Activated naive CD4-positive, alpha-beta T cell treated with anti-CD3 and anti-CD28 coated beads, Interleukin-2, amount 50 U/mL, for 24 hours (primary cell): ENCODE measurements around the gene CNPPD1.

Experiments
- H3K27ac Mint-ChIP-seq: one replicate; pipeline ENCODE4 v1.8.0; 2021; ENCODE audit warnings: mild to moderate bottlenecking, mixed read lengths
- H3K27me3 Mint-ChIP-seq: one replicate; pipeline ENCODE4 v1.8.0; 2021; ENCODE audit warnings: mixed read lengths
- H3K36me3 Mint-ChIP-seq: one replicate; pipeline ENCODE4 v1.8.0; 2021; ENCODE audit warnings: mixed read lengths
- H3K4me1 Mint-ChIP-seq: one replicate; pipeline ENCODE4 v1.8.0; 2021; ENCODE audit warnings: mixed read lengths
- H3K4me3 Mint-ChIP-seq: one replicate; pipeline ENCODE4 v1.8.0; 2021; ENCODE audit warnings: mild to moderate bottlenecking, mixed read lengths
- H3K9me3 Mint-ChIP-seq: one replicate; pipeline ENCODE4 v1.8.0; 2021; ENCODE audit warnings: mixed read lengths

Gene CNPPD1

DNA sequence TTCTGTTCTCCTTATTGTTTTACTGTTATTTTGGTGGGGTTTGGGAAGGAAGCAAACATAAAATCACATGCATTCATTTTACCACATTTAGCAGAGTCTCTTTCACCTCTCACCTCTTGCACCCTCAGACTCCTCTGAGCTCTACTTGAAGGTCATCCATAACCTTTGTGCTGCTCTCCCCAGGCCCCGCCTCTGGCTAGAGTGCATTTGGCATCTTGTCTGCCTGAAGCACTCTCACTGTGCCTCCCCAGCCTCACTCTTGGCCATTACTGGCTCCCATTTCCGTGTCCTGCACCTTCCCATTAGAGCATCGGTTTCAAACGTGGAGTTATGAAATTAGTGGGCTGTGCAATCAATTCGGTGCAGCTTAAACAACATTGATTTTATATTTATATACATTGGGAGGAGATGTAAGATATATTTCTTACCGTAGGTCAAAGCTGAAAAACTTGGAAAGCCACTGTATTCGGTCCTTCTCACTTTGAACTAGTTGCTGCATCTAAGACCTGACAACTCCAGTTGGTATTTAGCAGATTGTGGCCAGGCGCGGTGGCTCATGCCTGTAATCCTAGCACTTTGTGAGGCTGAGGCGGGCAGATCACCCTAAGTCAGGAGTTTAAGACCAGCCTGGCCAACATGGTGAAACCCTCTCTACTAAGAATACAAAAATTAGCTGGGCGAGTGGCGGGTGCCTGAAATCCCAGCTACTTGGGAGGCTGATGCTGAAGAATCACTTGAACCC, 22.9 kb upstream of the CNPPD1 start:
- peaks cover 11% of the 10 kb centered on the region for H3K4me1 Mint-ChIP-seq
- no peak overlapping the region for H3K4me3 Mint-ChIP-seq

GRCh38 chr2:219198974-219199373, 22.2 kb upstream of the CNPPD1 start:
- H3K27me3 Mint-ChIP-seq: no peaks in the 10 kb centered on the region
- no peaks in the 10 kb centered on the region for H3K36me3 Mint-ChIP-seq
- H3K4me3 Mint-ChIP-seq: no peak overlapping the region
- no peaks in the 10 kb centered on the region for H3K9me3 Mint-ChIP-seq
- no peak overlapping the region for H3K27ac Mint-ChIP-seq
- H3K4me1 Mint-ChIP-seq: peaks cover 11% of the 10 kb centered on the region

More for the DNA sequence above, 22.9 kb upstream of the CNPPD1 start:
- no peaks in the 10 kb centered on the region for H3K9me3 Mint-ChIP-seq
- H3K27ac Mint-ChIP-seq: no peak overlapping the region
- no peaks in the 10 kb centered on the region for H3K36me3 Mint-ChIP-seq
- no peaks in the 10 kb centered on the region for H3K27me3 Mint-ChIP-seq

DNA sequence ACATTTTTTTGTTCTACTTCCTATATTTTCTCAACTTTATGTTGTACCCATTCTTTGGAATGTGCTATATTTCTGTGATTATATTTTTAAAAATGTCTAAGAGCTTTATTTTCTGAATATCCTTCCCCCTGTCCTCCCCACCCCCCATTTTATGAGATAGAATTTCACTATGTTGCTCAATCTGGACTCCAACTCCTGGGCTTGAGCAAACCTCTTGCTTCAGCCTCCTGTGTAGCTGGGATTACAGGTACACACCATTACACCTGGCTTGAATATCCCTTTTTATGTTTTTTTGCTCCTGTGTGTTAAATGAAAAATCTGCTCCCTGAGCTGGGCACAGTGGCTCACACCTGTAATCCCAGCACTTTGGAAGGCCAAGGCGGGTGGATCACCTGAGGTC, 20.7 kb upstream of the CNPPD1 start:
- Mint-ChIP-seq H3K4me3 (no peak overlapping the region), H3K9me3 (no peaks in the 10 kb centered on the region), H3K36me3 (no peaks in the 10 kb centered on the region), H3K27me3 (no peaks in the 10 kb centered on the region), H3K4me1 (peaks cover 11% of the 10 kb centered on the region), H3K27ac (no peak overlapping the region)

- Mint-ChIP-seq H3K4me1 (peaks cover 19% of the 10 kb centered on the region), H3K4me3 (no peak overlapping the region), H3K27ac (peak overlapping the region; percentile 74)
Observed at GRCh38 chr2:219186754-219187456, 10.2 kb upstream of the CNPPD1 start.

DNA sequence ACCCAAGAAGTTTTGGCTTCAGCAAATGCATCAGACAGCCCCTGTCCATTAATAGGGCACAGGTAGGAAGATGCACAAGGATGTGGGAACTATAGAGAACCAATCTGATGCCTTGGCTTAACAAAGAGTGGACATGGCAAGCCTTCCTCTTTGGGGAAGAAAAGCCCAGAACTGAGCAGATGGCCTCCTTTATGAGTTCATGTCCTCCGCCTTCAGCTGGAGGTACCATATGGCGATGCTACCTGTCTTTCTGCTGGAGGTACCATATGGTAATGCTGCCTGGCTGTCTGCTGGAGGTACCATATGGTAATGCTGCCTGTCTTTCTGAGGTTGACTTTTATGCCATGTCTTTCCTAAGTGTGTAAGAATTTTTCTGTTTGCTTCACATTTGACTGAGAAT, 7.4 kb upstream of the CNPPD1 start:
- Mint-ChIP-seq H3K36me3 (peaks cover 4% of the 10 kb centered on the region), H3K27ac (no peak overlapping the region), H3K27me3 (no peaks in the 10 kb centered on the region), H3K4me3 (no peak overlapping the region), H3K9me3 (no peaks in the 10 kb centered on the region), H3K4me1 (peaks cover 45% of the 10 kb centered on the region)

More at GRCh38 chr2:219186754-219187456, 10.2 kb upstream of the CNPPD1 start:
- H3K27me3 Mint-ChIP-seq: no peaks in the 10 kb centered on the region
- H3K9me3 Mint-ChIP-seq: no peaks in the 10 kb centered on the region
- H3K36me3 Mint-ChIP-seq: peaks cover under 1% of the 10 kb centered on the region

GRCh38 chr2:219183151-219183772, 6.5 kb upstream of the CNPPD1 start:
- H3K9me3 Mint-ChIP-seq: no peaks in the 10 kb centered on the region
- no peak overlapping the region for H3K4me3 Mint-ChIP-seq
- no peak overlapping the region for H3K27ac Mint-ChIP-seq
- H3K27me3 Mint-ChIP-seq: no peaks in the 10 kb centered on the region
- H3K36me3 Mint-ChIP-seq: peaks cover 4% of the 10 kb centered on the region
- H3K4me1 Mint-ChIP-seq: peaks cover 51% of the 10 kb centered on the region

GRCh38 chr2:219182331-219183150, 5.8 kb upstream of the CNPPD1 start:
- no peak overlapping the region for H3K27ac Mint-ChIP-seq
- peaks cover 53% of the 10 kb centered on the region for H3K4me1 Mint-ChIP-seq
- peaks cover 4% of the 10 kb centered on the region for H3K36me3 Mint-ChIP-seq
- no peaks in the 10 kb centered on the region for H3K27me3 Mint-ChIP-seq
- H3K9me3 Mint-ChIP-seq: no peaks in the 10 kb centered on the region
- no peak overlapping the region for H3K4me3 Mint-ChIP-seq

- Mint-ChIP-seq H3K27me3 (no peaks in the 10 kb centered on the region), H3K36me3 (peaks cover 4% of the 10 kb centered on the region), H3K4me3 (no peak overlapping the region), H3K4me1 (peaks cover 48% of the 10 kb centered on the region), H3K27ac (peak overlapping the region; percentile 66), H3K9me3 (no peaks in the 10 kb centered on the region)
Observed at GRCh38 chr2:219181531-219181930, 4.8 kb upstream of the CNPPD1 start.

DNA sequence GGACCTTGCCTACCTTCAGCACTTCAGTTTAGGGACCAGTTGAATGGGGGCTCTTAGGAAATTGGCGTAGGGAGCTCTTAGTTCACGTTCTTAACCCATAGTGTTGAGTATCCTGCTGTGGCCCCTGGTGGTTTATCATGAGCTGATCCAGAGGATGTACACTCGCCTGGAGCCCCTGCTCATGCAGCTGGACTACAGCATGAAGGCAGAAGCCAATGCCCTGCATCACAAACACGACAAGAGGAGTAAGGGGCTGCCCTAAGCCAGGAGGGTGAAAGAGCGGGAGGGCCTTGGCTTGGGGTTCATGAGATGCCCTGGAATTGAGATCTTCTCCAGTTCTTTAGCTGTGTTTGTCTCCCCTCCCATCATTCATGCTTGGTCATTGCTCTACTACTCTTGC, 4.2 kb upstream of the CNPPD1 start:
- peaks cover 4% of the 10 kb centered on the region for H3K36me3 Mint-ChIP-seq

DNA sequence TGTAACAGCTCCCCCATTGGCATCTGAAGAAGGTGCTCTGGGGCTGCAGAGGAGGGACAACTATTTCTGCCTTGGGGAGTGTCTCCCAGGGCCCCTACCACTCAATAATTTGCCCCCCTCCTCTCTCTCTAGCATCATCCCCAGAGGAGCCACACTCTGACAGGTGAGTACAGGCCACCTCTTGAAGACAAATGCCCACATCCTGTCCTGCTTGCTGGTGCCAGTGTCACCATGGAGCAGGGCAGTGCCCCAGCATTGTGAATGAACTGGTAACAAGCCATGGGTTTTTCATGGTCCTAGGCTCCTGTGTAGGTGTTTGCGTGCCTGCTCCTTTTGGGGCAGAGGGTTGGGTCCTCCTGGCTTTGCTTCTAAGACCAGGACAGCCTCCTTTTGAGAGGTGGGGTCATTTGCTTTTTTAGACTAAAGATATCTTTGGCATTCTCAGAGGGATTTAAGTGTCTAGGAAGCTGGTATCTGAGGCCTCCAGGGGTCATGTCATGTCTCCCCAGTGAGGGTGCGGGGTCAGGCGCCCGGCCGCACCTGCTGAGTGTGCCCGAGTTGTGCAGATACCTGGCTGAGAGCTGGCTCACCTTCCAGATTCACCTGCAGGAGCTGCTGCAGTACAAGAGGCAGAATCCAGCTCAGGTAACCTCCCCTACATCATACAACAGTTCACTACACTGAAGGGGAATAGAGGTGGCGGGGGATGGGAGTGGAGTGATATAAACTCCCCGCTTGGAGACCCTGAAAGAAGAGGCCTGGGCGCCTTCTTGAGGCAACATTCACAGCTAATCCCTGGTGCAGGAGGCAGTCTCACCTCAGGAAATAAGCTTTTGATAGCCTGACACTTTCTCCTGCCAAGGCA, 3.1 kb upstream of the CNPPD1 start:
- Mint-ChIP-seq H3K9me3 (no peaks in the 10 kb centered on the region), H3K4me1 (peaks cover 61% of the 10 kb centered on the region), H3K36me3 (peaks cover 4% of the 10 kb centered on the region), H3K4me3 (peak overlapping the region; percentile 92), H3K27ac (peak overlapping the region; percentile 95), H3K27me3 (no peaks in the 10 kb centered on the region)

More for the DNA sequence above, 4.2 kb upstream of the CNPPD1 start:
- Mint-ChIP-seq H3K4me3 (peak overlapping the region; percentile 23), H3K4me1 (peaks cover 49% of the 10 kb centered on the region), H3K27ac (peak overlapping the region; percentile 56), H3K27me3 (no peaks in the 10 kb centered on the region), H3K9me3 (no peaks in the 10 kb centered on the region)

DNA sequence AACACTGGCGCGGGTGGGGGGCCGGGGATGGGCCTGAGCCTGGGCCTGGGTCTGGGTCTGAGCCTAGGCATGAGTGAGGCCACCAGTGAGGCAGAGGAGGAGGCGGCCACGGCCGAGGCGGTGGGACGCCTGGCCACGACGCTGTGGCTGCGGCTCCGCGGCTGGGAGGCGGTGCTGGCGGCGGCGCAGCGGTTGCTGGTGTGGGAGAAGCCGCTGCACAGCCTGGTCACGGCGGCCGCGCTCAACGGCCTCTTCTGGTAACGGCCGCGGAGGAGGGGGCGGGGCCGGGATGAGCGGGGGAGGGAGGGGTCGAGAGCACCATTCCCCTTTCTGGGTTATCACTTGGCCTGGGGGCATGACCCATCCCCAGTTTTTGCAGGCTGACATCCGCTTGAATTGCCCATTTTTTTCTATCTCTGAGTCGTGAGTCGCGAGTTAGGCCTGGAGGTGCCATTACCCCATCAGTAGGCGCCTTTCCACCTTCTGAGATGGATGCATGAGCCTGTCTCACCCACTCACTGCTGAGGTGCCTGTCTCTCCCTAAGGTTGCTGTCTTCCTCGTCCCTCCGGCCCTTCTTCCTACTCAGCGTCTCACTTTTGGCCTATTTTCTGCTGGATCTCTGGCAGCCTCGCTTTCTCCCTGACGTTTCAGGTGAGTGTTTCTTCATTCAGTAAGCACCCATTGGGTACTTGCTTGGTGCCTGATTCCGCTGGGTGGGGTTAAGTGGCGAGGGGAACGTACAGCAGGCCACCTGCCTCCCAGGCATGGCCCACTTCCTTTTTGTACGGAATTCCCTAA, 1.9 kb upstream of the CNPPD1 start:
- H3K9me3 Mint-ChIP-seq: no peaks in the 10 kb centered on the region
- peak overlapping the region; percentile 95 for H3K27ac Mint-ChIP-seq
- H3K4me1 Mint-ChIP-seq: peaks cover 72% of the 10 kb centered on the region
- H3K27me3 Mint-ChIP-seq: no peaks in the 10 kb centered on the region
- H3K4me3 Mint-ChIP-seq: peak overlapping the region; percentile 92
- H3K36me3 Mint-ChIP-seq: peaks cover 10% of the 10 kb centered on the region

DNA sequence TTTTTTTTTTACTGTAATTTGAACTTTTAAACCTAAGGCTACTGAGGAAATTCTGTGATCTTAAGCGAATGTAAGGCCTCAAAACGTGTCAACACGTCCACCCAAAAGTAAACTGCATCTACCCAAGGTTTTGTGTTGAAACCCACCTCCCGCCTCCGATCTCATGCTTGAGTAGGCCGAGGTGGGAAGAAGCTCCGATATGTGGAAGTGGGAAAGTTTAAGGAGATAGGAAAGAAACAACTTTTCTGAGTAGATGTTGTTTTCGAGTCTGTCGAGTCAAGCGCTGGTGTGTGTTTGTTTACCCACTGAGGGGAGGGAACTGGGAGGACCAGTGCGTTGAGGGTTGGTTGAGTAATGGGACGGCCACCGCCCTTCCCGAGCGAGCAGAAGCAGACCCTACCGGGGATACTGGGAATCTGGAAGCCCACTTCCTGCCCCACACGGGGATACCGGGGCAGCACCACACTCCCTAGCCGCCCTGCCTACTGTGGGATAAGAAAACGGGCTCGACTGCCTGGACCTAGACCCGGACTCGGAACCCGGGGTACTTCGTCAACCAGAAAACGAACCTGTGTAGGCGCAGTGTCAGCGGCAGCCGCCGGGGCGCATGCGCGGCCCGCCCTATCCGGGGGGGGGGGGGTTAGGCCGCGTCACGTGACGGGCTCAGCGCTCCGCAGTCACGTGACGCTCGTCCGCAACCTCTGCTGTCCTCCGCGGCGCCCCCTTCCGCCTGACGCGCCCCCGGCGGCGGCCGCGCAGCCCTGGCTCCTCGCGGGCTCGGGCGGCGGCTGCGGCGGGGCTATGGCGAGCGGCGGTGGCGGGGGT, 1.0 kb upstream of the CNPPD1 start, which contains the start of gene RETREG2:
Gene RETREG2 (plus strand): TSS at position 724 of the 825 bp plus-strand sequence. CDS start 78 bp downstream, at position 802.
- H3K36me3 Mint-ChIP-seq: peaks cover 10% of the 10 kb centered on the region
- H3K27me3 Mint-ChIP-seq: no peaks in the 10 kb centered on the region
- peak within 1 kb of the TSS; percentile 98 for H3K27ac Mint-ChIP-seq
- H3K9me3 Mint-ChIP-seq: no peaks in the 10 kb centered on the region
- H3K4me1 Mint-ChIP-seq: peaks cover 68% of the 10 kb centered on the region
- H3K4me3 Mint-ChIP-seq: peak within 1 kb of the TSS; percentile 99
